HUES6 (cell line): ENCODE data around the gene KPTN.
"Not testable (repeated sequence)": the region's sequence is repeated elsewhere in the genome, so short reads cannot be mapped to it uniquely, and the experiment has no call there.

Source experiments
- H3K27ac ChIP-seq: 2 replicates; pipeline ENCODE4 v1.7.0; 2013; ENCODE audit warnings: low read depth, mild to moderate bottlenecking, low read length, inconsistent platforms
- H3K27me3 ChIP-seq: 2 replicates; pipeline ENCODE4 v1.6.1; 2013; ENCODE audit warnings: low read length; ENCODE audit not compliant: control insufficient read depth, insufficient read depth
- H3K36me3 ChIP-seq: 2 replicates; pipeline ENCODE4 v1.6.1; 2013; ENCODE audit warnings: low read length; ENCODE audit not compliant: control insufficient read depth, insufficient read depth
- H3K4me1 ChIP-seq: 2 replicates; pipeline ENCODE4 v1.6.1; 2013; ENCODE audit warnings: low read length; ENCODE audit not compliant: control insufficient read depth, insufficient read depth
- H3K4me3 ChIP-seq: 2 replicates; pipeline ENCODE4 v1.5.1; 2013; ENCODE audit warnings: low read depth, low read length
- H3K9ac ChIP-seq: one replicate; pipeline ENCODE4 v1.6.1; 2013; ENCODE audit warnings: mild to moderate bottlenecking, low read length
- H3K9me3 ChIP-seq: 2 replicates; pipeline ENCODE4 v1.6.1; 2013; ENCODE audit warnings: low read depth, low read length; ENCODE audit not compliant: control insufficient read depth, insufficient read depth

Gene KPTN

GRCh38 chr19:47490031-47490430 is 6.0 kb upstream of the KPTN start:
- Histone ChIP-seq H3K27me3 (no peaks in the 10 kb centered on the region), H3K9me3 (no peaks in the 10 kb centered on the region), H3K4me3 (no peak overlapping the region), H3K4me1 (peaks cover 7% of the 10 kb centered on the region; the same call in 1 of the 2 replicates), H3K9ac (no peak overlapping the region), H3K36me3 (peaks cover 57% of the 10 kb centered on the region), H3K27ac (no peak overlapping the region)

- no peaks in the 10 kb centered on the region for H3K27me3 ChIP-seq
- H3K36me3 ChIP-seq = peaks cover 56% of the 10 kb centered on the region
- H3K9me3 ChIP-seq = no peaks in the 10 kb centered on the region
- H3K4me3 ChIP-seq = no peak overlapping the region
- H3K4me1 ChIP-seq = peaks cover 7% of the 10 kb centered on the region; the same call in 1 of the 2 replicates
- no peak overlapping the region for H3K27ac ChIP-seq
- no peak overlapping the region for H3K9ac ChIP-seq
Measured at GRCh38 chr19:47489072-47489914, 5.3 kb upstream of the KPTN start.

- H3K27me3 ChIP-seq = no peaks in the 10 kb centered on the region
- no peak overlapping the region for H3K27ac ChIP-seq
- peaks cover 49% of the 10 kb centered on the region for H3K36me3 ChIP-seq
- peaks cover 3% of the 10 kb centered on the region; the same call in 1 of the 2 replicates for H3K4me1 ChIP-seq
- no peak overlapping the region for H3K4me3 ChIP-seq
- no peak overlapping the region for H3K9ac ChIP-seq
- no peaks in the 10 kb centered on the region for H3K9me3 ChIP-seq
Measured at GRCh38 chr19:47487551-47488515, 3.8 kb upstream of the KPTN start.

GRCh38 chr19:47486900-47487299 is 2.9 kb upstream of the KPTN start:
- H3K4me3 ChIP-seq = no peak overlapping the region
- no peaks in the 10 kb centered on the region for H3K9me3 ChIP-seq
- no peak overlapping the region for H3K9ac ChIP-seq
- no peak overlapping the region for H3K27ac ChIP-seq
- H3K27me3 ChIP-seq = no peaks in the 10 kb centered on the region
- H3K36me3 ChIP-seq = peaks cover 44% of the 10 kb centered on the region
- peaks cover 3% of the 10 kb centered on the region; the same call in 1 of the 2 replicates for H3K4me1 ChIP-seq

GRCh38 chr19:47486220-47486619 is 2.2 kb upstream of the KPTN start:
- not testable (repeated sequence) for H3K9ac ChIP-seq, H3K27me3 ChIP-seq, H3K27ac ChIP-seq, H3K9me3 ChIP-seq, H3K4me3 ChIP-seq, H3K4me1 ChIP-seq
- peaks cover 37% of the 10 kb centered on the region for H3K36me3 ChIP-seq

GRCh38 chr19:47485210-47485609 is 1.2 kb upstream of the KPTN start:
- Histone ChIP-seq H3K27me3 (no peaks in the 10 kb centered on the region), H3K9ac (no peak overlapping the region), H3K9me3 (no peaks in the 10 kb centered on the region), H3K27ac (no peak overlapping the region), H3K36me3 (peaks cover 28% of the 10 kb centered on the region), H3K4me1 (peaks cover 6% of the 10 kb centered on the region; the same call in 1 of the 2 replicates), H3K4me3 (no peak overlapping the region)

GRCh38 chr19:47483200-47483599 is 819 bp downstream of the KPTN start:
- no peaks in the 10 kb centered on the region for H3K27me3 ChIP-seq
- peaks cover 9% of the 10 kb centered on the region; the same call in 1 of the 2 replicates for H3K4me1 ChIP-seq
- H3K27ac ChIP-seq = no peak overlapping the region
- peak overlapping the region; percentile 81 for H3K4me3 ChIP-seq
- H3K36me3 ChIP-seq = peaks cover 11% of the 10 kb centered on the region
- no peak overlapping the region for H3K9ac ChIP-seq
- no peaks in the 10 kb centered on the region for H3K9me3 ChIP-seq

GRCh38 chr19:47481460-47482052 is 2.5 kb downstream of the KPTN start:
- Histone ChIP-seq H3K4me1 (peaks cover 9% of the 10 kb centered on the region; the same call in 1 of the 2 replicates), H3K36me3 (peaks cover 7% of the 10 kb centered on the region), H3K9me3 (no peaks in the 10 kb centered on the region), H3K27me3 (no peaks in the 10 kb centered on the region), H3K4me3 (no peak overlapping the region), H3K27ac (no peak overlapping the region), H3K9ac (no peak overlapping the region)

GRCh38 chr19:47480658-47481057 is 3.4 kb downstream of the KPTN start:
- no peak overlapping the region for H3K27ac ChIP-seq
- H3K9ac ChIP-seq = no peak overlapping the region
- peaks cover 7% of the 10 kb centered on the region for H3K36me3 ChIP-seq
- H3K4me3 ChIP-seq = peak overlapping the region; percentile 57
- no peaks in the 10 kb centered on the region for H3K27me3 ChIP-seq
- H3K4me1 ChIP-seq = peaks cover 9% of the 10 kb centered on the region; the same call in 1 of the 2 replicates
- H3K9me3 ChIP-seq = no peaks in the 10 kb centered on the region

GRCh38 chr19:47479701-47480503 is 4.1 kb downstream of the KPTN start:
- Histone ChIP-seq H3K9ac (no peak overlapping the region), H3K27ac (no peak overlapping the region), H3K9me3 (no peaks in the 10 kb centered on the region), H3K4me1 (peaks cover 9% of the 10 kb centered on the region; the same call in 1 of the 2 replicates), H3K4me3 (peak overlapping the region; percentile 68), H3K27me3 (no peaks in the 10 kb centered on the region), H3K36me3 (peaks cover 3% of the 10 kb centered on the region; the same call in 1 of the 2 replicates)
